Measurements from ENCODE around the gene NCR2. TPM values are rescaled to one million over a fixed set of nuclear protein-coding genes. Genes with fewer than 3 reads are reported as not detected.

NCR2 gene
- not detected in 2 replicates for total RNA-seq (2021)
- Bru-seq, nascent RNA = percentile 5 among the genes with signal in this experiment
- not detected for BruChase-seq, experiment 1, labeled RNA remaining after a 2-hour chase
- not detected for BruChase-seq, experiment 2, labeled RNA remaining after a 6-hour chase
- long read RNA-seq = 0 reads

GRCh38 chr6:41335296-41335695 lies at the start of gene NCR2:
Gene NCR2 (plus strand): TSS chr6:41335608. CDS start chr6:41335877, 269 bp downstream.
- H3K4me1 ChIP-seq (replicated peaks; ENCODE audit: insufficient read depth) = no peaks in the 10 kb centered on the region
- ChIA-PET POLR2A (ENCODE audit: unreplicated experiment) (no interaction called here), CTCF (interaction anchor here (1.1 kb wide), 1 partner anchor 15 kb away, joined by 4 read pairs; no protein-coding TSS in a partner anchor)
- no TSS peak for BruUV-seq (replicated peaks)
- intact Hi-C loops (cut with micrococcal nuclease; ENCODE audit: unreplicated experiment) = no loop called here
- H3K36me3 ChIP-seq (ENCODE audit: low read depth) = no peaks in the 10 kb centered on the region
- no peaks in the 10 kb centered on the region for H4K20me1 ChIP-seq (ENCODE audit: insufficient read depth)
- TF ChIP-seq EZH2 (IDR thresholded peaks at IDR 0.05; ENCODE audit: low read depth) (no peak), CTCF (conservative IDR thresholded peaks at IDR 0.05) (no peak)
- no peaks in the 10 kb centered on the region for H3K9me3 ChIP-seq (ENCODE audit: insufficient read depth, low read depth)
- no peak within 1 kb of the TSS for H2AFZ ChIP-seq
- no peak within 1 kb of the TSS for H3K4me3 ChIP-seq
- H3K4me2 ChIP-seq = no peak within 1 kb of the TSS
- DNase-seq = no peak
- H3K27ac ChIP-seq = no peak within 1 kb of the TSS
- no peaks in the 10 kb centered on the region for H3K79me2 ChIP-seq (ENCODE audit: low read depth)
- no peaks in the 10 kb centered on the region for H3F3A ChIP-seq (ENCODE audit: insufficient read depth, low read depth)
- H3K9me2 ChIP-seq (ENCODE audit: insufficient read depth) = no peaks in the 10 kb centered on the region
- peaks cover 74% of the 10 kb centered on the region for H3K27me3 ChIP-seq (ENCODE audit: insufficient read depth, low read depth)

DNA sequence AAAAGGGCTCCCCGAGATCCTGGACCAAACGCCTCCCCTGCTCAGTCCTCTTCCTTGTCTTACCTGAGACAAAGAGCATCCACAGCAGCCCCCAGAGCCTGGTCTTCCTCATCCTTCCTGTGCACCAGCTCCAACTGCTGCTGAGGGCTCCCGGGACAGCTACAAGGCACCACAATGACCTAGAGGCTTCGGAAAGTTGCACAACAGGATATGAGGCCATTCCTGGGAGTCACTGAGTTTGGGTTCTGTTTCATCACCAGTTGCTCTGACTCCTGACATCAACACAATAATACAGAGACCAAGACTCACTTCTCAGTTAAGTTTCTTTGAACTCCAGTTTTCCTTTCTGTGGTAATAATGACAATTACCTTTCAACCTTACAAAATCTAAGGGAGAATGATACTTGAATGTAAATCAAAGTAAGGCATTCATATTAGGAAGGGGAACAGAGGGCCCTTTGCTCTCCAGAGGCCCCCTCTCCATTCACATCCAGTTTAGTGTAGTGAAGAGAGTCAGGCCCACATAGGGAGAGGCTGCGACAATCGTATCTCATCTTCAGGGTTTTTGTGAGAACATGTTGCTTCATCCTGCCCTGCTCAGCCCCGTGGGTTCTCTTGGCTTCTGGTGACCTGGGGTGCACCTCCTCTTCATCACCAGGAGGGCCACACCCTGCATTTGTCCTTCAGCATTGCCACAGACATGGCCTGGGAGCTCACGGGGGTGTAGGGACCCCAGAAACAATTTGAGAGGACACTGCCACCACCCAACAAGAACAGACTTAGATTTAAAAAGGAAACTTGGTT lies 48.7 kb upstream of the NCR2 start, which contains the start of gene TREM1:
TREM1 (minus strand) TSS at position 139 of the 803 bp plus-strand sequence; CDS start at position 112, 27 bp downstream.
- Histone ChIP-seq H3K27me3 (ENCODE audit: insufficient read depth, low read depth) (no peaks in the 10 kb centered on the region), H3K79me2 (ENCODE audit: low read depth) (no peaks in the 10 kb centered on the region), H3K4me2 (no peak within 1 kb of the TSS), H2AFZ (no peak within 1 kb of the TSS), H3K36me3 (ENCODE audit: low read depth) (no peaks in the 10 kb centered on the region), H4K20me1 (ENCODE audit: insufficient read depth) (no peaks in the 10 kb centered on the region), H3K4me3 (no peak within 1 kb of the TSS), H3F3A (ENCODE audit: insufficient read depth, low read depth) (no peaks in the 10 kb centered on the region), H3K4me1 (replicated peaks; ENCODE audit: insufficient read depth) (no peaks in the 10 kb centered on the region), H3K27ac (no peak within 1 kb of the TSS), H3K9me2 (ENCODE audit: insufficient read depth) (no peaks in the 10 kb centered on the region), H3K9me3 (ENCODE audit: insufficient read depth, low read depth) (no peaks in the 10 kb centered on the region)
- BruUV-seq (replicated peaks) = no TSS peak
- no peak for DNase-seq
- intact Hi-C loops (cut with micrococcal nuclease; ENCODE audit: unreplicated experiment) = no loop called here
- ChIA-PET CTCF (no interaction called here), POLR2A (ENCODE audit: unreplicated experiment) (no interaction called here)
- TF ChIP-seq EZH2 (IDR thresholded peaks at IDR 0.05; ENCODE audit: low read depth) (no peak), CTCF (conservative IDR thresholded peaks at IDR 0.05) (no peak)

DNA sequence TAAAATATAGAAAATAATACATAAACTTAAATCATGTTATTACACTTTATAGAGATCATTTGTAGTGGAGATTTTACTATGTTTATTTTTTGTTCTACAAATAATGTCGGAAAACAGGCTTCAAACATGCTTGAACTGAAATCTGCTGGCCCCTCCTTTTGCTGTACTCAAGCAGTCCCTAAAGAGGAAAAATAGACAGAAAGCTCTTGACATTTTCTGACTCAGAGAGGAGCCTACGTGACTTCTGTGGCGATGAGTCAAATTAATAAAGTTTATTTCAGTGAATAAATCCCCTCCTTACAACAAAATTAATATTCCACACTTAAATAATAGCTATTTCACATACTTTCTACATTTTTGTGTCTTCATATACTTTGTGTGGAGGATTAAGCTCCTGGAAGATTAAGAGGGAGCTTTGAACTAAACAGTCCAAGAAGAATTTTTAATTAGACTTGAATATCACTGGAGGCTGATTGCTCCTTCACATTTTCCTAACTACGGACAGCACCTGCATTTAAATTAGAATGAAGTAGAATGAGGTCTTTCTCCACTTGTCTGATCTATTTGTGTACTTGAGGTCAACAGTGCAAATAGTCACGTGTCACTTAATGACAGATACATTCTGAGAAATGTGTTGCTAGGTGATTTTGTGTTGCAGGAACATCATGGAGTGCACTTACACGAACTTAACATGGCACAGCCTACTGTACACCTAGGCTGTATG lies 47.2 kb upstream of the NCR2 start:
- Histone ChIP-seq H3K9me2 (ENCODE audit: insufficient read depth) (no peaks in the 10 kb centered on the region), H3F3A (ENCODE audit: insufficient read depth, low read depth) (no peaks in the 10 kb centered on the region), H3K4me1 (replicated peaks; ENCODE audit: insufficient read depth) (no peaks in the 10 kb centered on the region), H4K20me1 (ENCODE audit: insufficient read depth) (no peaks in the 10 kb centered on the region), H2AFZ (no peak overlapping the region), H3K27me3 (ENCODE audit: insufficient read depth, low read depth) (no peaks in the 10 kb centered on the region), H3K79me2 (ENCODE audit: low read depth) (no peaks in the 10 kb centered on the region), H3K4me3 (no peak overlapping the region), H3K9me3 (ENCODE audit: insufficient read depth, low read depth) (no peaks in the 10 kb centered on the region), H3K4me2 (no peak overlapping the region), H3K36me3 (ENCODE audit: low read depth) (no peaks in the 10 kb centered on the region), H3K27ac (no peak overlapping the region)
- no TSS peak for BruUV-seq (replicated peaks)
- CTCF ChIA-PET = no interaction called here
- TF ChIP-seq CTCF (conservative IDR thresholded peaks at IDR 0.05) (no peak), EZH2 (IDR thresholded peaks at IDR 0.05; ENCODE audit: low read depth) (no peak)
- intact Hi-C loops (cut with micrococcal nuclease; ENCODE audit: unreplicated experiment) = no loop called here
- POLR2A ChIA-PET (ENCODE audit: unreplicated experiment) = no interaction called here
- no peak for DNase-seq

Measured in PC-9 (cell line).